GM19467 (cell line): ENCODE measurements around the gene LITAFD.
"Not testable (repeated sequence)": the region's sequence is repeated elsewhere in the genome, so short reads cannot be mapped to it uniquely, and the experiment has no call there.

Experiments
- ATAC-seq: cut with Tn5 transposase; IDR thresholded peaks from one replicate; pipeline ENCODE4 v1.9.1; 2021; ENCODE audit warnings: mild to moderate bottlenecking, moderate library complexity; ENCODE audit not compliant: unreplicated experiment

LITAFD gene

DNA sequence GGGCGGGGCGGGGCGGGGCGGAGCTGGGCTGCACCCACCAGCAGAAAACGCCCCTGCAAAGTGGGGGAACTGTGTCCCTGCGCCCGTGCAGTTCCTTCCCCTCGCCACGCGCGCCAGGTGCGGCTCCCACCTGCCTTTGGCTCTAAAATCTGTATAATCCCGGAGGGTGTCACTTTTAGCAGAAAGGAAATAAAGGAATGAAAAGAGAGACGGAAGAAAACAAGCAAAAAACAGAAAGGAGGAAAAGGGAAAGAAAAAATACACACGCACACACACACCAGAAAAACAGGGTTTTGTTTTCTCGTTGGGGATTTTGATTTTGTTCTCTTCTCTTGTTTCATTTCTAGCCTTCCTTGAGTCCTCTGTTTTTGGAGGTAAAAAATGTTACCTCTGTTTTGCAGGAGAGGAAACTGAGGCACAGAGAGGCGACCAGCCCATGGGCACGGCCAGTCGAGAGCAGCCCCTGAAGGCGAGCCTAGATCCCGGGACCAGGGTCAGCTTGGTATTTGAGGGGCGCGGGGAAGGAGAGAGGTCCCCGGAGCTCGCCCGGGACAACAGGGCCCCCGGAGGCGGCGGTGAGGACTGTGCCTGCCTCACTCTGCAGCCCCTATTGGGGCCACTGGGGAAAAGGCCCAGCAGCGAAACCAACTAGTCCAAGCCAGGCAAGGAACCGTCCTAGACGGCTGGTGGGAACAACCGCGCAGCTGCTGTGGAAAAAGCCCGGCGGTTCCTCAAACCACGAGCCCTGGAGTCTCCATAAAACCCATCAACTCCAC is 12.8 kb upstream of the LITAFD start:
- no peak for ATAC-seq

DNA sequence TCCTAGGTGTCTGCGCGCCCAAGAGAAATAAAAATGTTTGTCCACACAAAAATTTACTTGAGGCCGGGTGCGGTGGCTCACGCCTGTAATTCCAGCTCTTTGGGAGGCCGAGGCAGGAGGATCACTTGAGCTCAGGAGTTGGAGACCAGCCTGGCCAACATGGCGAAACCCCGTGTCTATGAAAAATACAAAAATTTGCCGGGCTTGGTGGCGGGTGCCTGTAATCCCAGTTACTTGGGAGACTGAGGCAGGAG is 12.2 kb upstream of the LITAFD start:
- not testable (repeated sequence) for ATAC-seq

GRCh38 chr16:8872071-8872470 is 10.1 kb upstream of the LITAFD start:
- no peak for ATAC-seq

GRCh38 chr16:8872967-8873865 is 8.9 kb upstream of the LITAFD start:
- ATAC-seq = no peak

GRCh38 chr16:8873866-8874195 is 8.3 kb upstream of the LITAFD start:
- ATAC-seq = not testable (repeated sequence)

GRCh38 chr16:8874388-8874787 is 7.8 kb upstream of the LITAFD start:
- no peak for ATAC-seq

GRCh38 chr16:8875317-8875716 is 6.8 kb upstream of the LITAFD start:
- not testable (repeated sequence) for ATAC-seq

GRCh38 chr16:8877894-8878522 is 4.1 kb upstream of the LITAFD start:
- no peak for ATAC-seq

GRCh38 chr16:8878523-8878911 is 3.6 kb upstream of the LITAFD start:
- no peak for ATAC-seq

DNA sequence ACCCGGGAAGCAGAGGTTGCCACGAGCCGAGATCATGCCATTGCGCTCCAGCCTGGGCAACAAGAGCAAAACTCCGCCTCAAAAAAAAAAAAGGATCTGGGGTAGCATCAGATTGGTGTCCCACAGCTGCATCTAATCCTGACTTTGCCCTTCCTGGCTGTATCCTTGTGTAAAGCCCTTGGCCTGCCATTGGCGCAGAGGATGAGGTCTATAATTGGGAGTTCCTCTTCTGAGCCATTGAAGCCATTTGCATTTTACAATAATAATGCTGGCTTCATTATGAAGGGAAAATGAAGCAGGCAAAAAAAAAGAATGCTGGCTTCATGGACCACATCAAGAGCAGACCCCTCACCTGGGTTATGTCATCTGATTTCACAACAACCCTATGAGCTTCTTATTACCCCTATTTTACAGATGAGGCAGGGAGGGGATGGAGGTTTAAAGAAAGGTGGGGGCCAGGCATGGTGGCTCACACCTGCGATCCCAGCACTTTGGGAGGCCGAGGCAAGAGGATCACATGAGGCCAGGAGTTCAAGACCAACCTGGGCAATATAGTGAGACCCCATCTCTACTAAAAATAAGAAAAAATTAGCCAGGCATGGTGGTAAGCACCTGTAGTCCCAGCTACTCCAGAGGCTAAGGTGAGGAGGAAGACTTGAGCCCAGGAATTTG is 1.2 kb upstream of the LITAFD start:
- ATAC-seq = no peak

DNA sequence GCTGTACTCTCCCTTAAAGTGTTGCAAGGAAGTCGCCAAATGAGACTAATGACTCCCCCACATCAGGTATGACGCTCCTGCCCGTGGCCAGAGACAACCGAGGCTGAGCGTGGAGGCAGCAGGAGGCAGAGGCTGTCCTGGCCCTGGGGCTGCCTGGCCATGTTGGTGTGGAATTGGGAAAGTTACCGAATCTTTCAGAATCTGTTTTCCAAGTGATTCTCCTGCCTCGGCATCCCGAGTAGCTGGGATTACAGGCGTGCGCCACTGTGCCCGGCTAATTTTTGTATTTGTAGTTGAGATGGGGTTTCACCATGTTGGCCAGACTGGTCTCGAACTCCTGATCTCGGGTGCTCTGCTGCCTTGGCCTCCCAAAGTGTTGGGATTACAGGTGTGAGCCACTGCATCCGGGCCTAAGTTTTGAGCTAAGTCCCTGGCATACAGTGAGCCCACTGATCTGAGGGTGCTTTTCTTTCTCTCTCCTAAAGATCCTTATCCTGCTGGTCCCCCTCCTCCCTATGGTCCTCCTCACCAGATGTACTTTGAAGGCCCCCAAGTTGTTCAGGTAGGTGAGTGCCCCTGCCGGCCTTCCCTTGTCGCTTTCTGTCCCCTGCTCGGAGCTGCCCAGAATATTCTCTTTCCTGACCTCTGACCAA is 700 bp downstream of the LITAFD start:
- ATAC-seq = no peak

GRCh38 chr16:8885674-8886592 is 3.8 kb downstream of the LITAFD start:
- no peak for ATAC-seq

DNA sequence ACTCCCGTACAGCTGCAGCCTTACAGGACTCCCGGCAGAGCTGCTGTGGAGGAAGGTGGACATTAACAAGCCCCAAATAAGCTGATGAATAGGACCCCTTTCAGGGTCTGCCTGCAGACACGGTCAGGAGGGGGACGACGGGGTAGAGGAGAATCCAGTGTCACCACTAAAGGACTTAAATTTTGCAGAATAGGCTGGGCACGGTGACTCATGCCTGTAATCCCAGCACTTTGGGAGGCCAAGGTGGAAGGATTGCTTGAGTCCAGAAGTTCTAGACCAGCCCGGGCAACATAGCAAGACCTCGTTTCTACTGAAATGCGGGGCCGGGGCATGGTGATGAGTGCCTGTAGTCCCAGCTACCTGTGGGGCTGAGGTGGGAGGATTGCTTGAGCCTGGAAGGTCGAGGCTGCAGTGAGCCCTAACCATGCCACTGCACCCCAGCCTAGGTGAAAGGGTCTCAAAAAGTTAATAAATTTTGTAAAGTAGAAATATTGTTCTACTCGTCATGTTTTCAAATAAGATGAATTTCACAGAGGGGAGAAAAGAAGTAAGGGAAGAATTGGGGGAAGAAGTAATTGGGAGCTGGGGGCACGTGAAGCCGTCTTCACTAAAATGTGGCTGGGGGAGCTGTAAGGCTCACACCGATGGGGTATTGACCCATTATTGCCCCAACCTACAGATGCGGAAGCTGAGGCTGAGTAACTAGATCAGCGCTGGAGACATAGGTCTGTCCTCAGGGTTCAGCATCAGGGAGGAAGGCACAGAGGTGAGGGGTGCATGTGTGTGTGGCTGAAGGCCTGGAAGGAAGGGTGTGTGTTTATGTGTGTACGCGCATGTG is 4.7 kb downstream of the LITAFD start:
- ATAC-seq = no peak

DNA sequence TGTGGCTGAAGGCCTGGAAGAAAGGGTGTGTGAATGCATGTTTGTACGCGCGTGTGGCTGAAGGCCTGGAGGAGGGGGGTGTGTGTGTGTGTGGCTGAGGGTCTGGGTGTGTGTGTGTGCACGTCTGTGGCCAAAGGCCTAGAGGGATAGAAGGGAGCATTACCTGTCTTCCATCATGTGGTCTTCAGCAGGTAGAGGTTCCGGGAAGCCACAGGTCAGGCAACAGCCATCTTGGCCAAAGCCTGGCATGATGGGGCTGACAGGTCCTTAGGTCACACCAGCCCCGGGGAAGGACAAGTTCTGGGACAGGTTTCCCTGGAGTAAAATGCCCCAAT is 5.2 kb downstream of the LITAFD start:
- ATAC-seq = no peak

GRCh38 chr16:8887952-8888560 is 5.9 kb downstream of the LITAFD start:
- ATAC-seq = no peak

GRCh38 chr16:8888951-8889892 is 7.1 kb downstream of the LITAFD start:
- ATAC-seq = no peak

DNA sequence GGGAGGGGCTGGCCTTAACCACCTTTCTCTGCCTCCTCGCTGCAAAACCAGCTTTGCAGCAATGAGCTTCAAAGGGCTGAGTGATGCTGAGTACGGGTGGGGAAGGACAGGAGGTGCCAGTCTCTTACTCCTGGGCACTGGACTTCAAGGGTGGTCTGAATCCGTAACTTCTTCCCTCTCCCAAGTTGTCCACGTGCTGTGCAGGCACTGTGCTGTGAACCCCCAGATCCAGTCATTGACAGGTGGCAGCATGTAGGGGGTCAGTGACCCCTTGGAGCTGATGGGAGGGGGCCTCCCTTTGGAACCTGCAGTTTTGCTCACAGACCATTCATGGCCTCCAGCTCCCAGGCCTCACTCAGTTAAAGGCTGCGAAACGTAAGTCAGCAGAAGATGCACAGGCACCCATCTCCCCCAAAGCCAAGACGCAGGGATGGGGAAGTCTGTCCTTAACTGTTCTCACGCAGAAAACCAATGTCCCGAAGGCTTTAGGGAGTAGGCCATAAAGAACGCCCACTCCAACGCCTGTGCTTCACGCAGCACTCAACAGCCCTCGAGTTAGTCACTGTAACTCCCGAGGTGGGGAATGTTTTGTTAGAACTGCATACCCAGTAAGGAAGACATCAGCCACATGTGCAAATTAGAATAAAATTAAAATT is 7.9 kb downstream of the LITAFD start:
- ATAC-seq = no peak
